ENCODE results near the gene SCAMP5.

The SCAMP5 gene

GRCh38 chr15:75048394-75048793 lies 53.0 kb downstream of the SCAMP5 start:
- no peak for DNase-seq (ENCODE audit: low read depth)

- no peak for DNase-seq (ENCODE audit: low read depth)
Measured at GRCh38 chr15:75049392-75049791, 54.0 kb downstream of the SCAMP5 start.

GRCh38 chr15:75050283-75050682 lies 54.9 kb downstream of the SCAMP5 start:
- no peak for DNase-seq (ENCODE audit: low read depth)

GRCh38 chr15:75051191-75051608 lies 55.8 kb downstream of the SCAMP5 start:
- DNase-seq (ENCODE audit: low read depth), result no peak

- DNase-seq (ENCODE audit: low read depth), result no peak
Measured at GRCh38 chr15:75051711-75052110, 56.3 kb downstream of the SCAMP5 start.

- no peak for DNase-seq (ENCODE audit: low read depth)
Measured at GRCh38 chr15:75052972-75053747, 57.8 kb downstream of the SCAMP5 start.

- no peak for DNase-seq (ENCODE audit: low read depth)
Measured at GRCh38 chr15:75053748-75054125, 58.4 kb downstream of the SCAMP5 start.

- no peak for DNase-seq (ENCODE audit: low read depth)
Measured at GRCh38 chr15:75054172-75054897, 59.0 kb downstream of the SCAMP5 start.

GRCh38 chr15:75056036-75056435 lies 60.7 kb downstream of the SCAMP5 start:
- no peak for DNase-seq (ENCODE audit: low read depth)

- DNase-seq (ENCODE audit: low read depth), result no peak
Measured at GRCh38 chr15:75058127-75058905, 63.0 kb downstream of the SCAMP5 start.

- no peak for DNase-seq (ENCODE audit: low read depth)
Measured at GRCh38 chr15:75059607-75060006, 64.2 kb downstream of the SCAMP5 start.

GRCh38 chr15:75061272-75061671 lies 65.9 kb downstream of the SCAMP5 start:
- no peak for DNase-seq (ENCODE audit: low read depth)

GRCh38 chr15:75062706-75063105 lies 67.3 kb downstream of the SCAMP5 start:
- DNase-seq (ENCODE audit: low read depth), result no peak

GRCh38 chr15:75063338-75063737 lies 68.0 kb downstream of the SCAMP5 start:
- DNase-seq (ENCODE audit: low read depth), result no peak

GRCh38 chr15:75063889-75064288 lies 68.5 kb downstream of the SCAMP5 start:
- no peak for DNase-seq (ENCODE audit: low read depth)

- DNase-seq (ENCODE audit: low read depth), result no peak
Measured at GRCh38 chr15:75064846-75065245, 69.5 kb downstream of the SCAMP5 start.

GRCh38 chr15:75065467-75065850 lies 70.1 kb downstream of the SCAMP5 start:
- no peak for DNase-seq (ENCODE audit: low read depth)

- no peak for DNase-seq (ENCODE audit: low read depth)
Measured at GRCh38 chr15:75065851-75066509, 70.6 kb downstream of the SCAMP5 start.

- DNase-seq (ENCODE audit: low read depth), result no peak
Measured at GRCh38 chr15:75067123-75067830, 71.9 kb downstream of the SCAMP5 start.

GRCh38 chr15:75068748-75069147 lies 73.4 kb downstream of the SCAMP5 start:
- DNase-seq (ENCODE audit: low read depth), result no peak

GRCh38 chr15:75069301-75069925 lies 74.0 kb downstream of the SCAMP5 start:
- DNase-seq (ENCODE audit: low read depth), result no peak
